Stimulated activated CD8-positive, alpha-beta memory T cell treated with anti-CD3 and anti-CD28 coated beads, Interleukin-12 subunit alpha, Interleukin-12 subunit beta, amount 100 ng/mL, for 4 hours (primary cell): ENCODE results near the gene ALG5.

Source experiments
- DNase-seq: peaks from one replicate; pipeline ENCODE4 v3.0.0-alpha.2; 2020; ENCODE audit warnings: low read depth

The ALG5 gene

DNA sequence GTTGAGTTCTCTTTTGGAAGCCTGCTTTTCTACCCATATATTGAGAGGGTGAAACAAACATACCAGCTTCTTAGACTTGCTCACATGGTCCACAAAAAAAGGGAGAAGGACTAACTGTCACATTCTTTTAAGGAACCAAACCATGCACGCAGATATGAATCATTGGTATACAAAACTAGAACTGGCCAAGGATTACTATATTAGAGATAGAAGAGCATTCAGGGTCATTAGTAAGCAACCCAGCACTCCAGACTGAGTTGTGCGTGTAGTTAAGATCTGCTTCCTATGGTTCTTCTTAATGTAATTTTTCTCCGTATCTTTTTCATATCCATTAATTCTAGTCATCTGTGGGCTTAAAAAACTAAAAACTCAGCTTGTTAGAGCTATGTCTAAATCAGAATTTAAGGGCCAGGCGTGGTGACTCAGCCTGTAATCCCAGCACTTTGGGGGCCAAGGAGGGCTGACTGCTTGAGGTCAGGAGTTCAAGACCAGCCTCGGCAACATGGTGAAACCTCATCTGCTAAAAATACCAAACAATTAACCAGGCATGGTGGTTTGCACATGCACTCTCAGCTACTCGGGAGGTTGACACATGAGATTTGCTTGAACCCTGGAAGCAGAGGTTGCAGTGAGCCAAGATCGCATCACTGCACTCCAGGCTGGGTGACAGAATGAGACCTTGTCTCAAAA lies 19.6 kb downstream of the ALG5 start:
- no peak for DNase-seq

DNA sequence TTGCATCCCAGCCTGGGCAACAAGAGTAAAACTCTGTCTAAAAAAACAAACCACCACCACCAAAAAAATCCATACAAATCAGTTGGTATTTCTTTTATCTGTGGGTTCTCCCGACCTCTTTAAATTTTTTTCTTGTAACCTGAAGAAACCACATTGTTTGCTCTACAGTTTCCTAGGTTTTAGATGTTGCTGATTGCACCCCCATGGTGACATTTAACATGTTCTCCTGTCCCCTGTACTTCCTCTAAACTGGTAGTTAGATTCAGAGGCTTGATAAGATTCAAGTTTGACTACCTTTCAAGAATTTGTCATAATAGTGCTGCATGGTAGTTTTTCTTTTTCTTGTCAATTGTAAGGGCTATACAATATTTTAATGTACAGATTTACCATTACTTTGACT lies 24.0 kb downstream of the ALG5 start:
- DNase-seq, result no peak

DNA sequence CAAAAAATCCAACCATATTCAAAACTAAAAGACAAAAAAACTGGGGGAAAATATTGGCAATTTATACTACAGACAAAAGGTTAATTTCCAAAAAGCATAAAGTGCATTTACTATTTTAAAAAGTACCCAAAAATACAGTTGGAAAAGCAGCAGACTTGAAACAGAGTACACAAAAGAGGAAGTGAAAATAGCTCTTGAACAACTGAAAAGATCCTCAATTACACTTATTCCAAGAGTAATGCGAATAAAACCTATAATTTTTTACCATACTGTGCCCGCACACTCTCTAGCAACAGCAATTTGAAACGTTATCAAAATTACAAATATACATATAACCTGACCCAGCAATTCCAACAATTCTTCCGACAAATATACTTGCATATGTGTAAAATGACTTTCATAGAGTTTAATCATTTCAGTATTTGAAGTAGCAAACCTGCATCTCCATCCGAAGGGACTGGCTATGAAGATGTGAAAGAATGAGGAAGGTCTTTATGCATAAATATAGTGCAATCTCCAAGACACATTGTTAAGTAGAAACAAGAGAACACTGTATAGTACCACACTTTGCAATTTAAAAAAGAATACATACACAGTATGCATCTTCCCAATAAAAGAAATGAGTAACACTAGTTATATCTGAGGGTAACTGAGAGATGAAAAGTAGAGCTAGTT lies 25.4 kb downstream of the ALG5 start:
- DNase-seq, result no peak

DNA sequence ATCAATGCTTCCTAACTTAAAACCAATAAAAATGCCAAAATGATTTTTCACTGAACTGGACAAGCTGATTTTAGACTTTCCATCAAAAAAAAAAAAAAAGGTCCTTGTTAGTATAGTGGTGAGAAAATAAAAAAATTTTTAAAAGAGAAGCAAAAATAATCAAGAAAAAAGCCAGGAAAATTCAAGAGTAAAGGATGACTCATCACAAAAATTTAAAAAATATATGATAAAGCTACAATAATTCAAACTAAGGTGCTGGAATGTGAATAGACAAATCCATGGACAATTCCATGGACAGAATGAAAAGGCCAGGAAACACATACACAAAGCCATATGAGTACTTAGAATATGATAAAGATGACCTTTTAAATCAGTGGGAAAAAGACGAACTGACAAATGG lies 26.1 kb downstream of the ALG5 start:
- no peak for DNase-seq

DNA sequence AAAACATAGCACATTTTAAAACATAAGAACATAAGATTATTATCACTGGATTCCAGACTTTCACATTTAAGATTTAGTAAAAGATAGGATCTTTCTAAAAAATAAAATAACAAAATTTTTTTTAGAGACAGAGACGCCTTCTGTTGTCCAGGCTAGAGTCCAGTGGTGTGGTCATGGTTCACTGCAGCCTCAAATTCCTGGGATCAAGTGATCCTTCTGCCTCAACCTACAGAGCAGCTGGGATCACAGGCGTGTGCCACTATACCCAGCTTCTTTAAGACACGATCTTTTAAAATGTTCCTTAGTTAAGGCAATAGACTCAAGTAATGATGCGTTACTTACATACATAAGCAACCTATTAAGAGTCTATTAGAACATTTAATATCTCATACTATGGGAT lies 32.7 kb downstream of the ALG5 start:
- DNase-seq, result no peak

DNA sequence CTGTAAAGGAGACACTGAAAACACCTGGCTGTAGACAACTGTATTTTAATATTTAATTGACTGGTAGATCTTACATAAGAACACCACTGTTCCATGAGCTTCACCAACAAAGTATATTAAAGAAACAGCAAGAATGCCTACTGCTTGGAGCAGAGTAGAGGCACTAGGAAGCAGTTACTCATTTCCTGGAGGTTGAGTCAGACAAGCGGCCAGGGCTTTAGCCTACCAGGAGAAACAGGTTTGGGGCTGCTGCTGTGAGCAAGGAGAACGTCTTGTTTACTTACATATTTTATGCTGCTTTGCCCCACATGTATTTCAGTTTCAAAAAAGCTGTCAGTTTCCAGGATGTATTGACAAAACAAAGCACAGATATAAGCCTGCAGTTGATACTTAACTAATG lies 33.4 kb downstream of the ALG5 start:
- DNase-seq, result no peak

DNA sequence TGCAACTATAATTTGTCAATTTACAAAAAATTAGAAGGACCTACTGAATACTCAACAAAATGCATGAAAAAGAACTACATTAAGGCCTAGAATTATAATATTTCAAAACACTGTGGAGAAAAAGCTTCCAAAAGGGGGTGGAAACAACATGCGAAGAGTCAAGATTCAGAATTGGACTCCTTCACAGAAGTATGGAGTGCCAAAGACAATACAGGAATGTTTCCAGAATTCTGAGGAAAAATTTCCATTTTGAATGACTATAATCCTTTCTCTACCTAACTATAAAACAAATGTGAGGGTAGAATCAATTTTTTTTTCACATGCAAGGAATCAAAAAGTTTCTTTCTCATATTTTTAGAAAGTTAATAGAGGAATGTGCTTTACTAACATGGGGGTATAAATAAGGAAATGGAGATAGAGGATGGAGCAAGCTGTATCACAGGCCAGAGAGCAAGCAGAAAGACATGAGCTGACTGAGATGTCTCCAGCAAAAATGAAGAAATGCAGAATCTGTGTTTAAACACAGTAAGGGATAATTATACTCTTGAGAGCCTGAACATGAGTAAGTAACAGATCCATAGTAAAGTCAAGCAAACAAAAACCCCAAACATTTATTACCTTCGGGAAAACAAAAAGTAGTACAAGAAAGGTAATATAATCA lies 39.6 kb downstream of the ALG5 start:
- no peak for DNase-seq

DNA sequence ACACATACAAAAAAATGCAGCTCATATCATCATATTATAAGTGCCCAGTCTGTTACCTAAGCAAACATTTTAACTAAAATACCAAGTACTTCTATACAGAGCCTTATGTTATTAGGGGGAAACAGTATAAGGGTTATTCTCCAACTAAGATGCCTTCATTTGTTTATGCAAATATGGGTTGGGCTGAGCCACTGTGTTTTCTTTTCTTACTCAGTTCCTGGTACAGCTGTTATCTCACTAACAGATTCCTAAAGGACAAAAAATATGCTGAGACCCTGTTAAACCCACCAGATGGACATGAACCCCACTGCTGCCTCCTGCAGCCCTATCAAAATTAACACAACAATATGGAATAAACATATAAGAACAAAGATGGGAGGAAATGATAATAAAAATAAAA lies 44.6 kb downstream of the ALG5 start:
- DNase-seq, result no peak

DNA sequence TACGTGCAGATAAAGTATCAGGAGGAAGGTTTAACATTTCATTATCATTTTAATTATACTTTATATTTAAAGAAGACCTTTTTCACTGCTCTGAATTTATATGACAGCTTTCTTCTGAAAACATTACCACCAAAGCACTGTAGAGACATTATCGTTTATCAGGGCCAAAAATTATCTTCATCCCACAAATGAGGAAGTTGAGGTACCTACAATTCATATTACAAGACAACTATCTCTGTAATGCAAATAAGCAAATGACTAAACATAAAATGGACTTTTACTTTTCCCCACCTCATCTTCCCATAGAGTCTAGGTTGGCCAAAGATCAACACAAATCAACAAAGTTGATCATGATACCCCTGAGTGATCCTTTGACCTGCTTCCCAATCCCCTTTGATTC lies 48.2 kb downstream of the ALG5 start:
- no peak for DNase-seq

DNA sequence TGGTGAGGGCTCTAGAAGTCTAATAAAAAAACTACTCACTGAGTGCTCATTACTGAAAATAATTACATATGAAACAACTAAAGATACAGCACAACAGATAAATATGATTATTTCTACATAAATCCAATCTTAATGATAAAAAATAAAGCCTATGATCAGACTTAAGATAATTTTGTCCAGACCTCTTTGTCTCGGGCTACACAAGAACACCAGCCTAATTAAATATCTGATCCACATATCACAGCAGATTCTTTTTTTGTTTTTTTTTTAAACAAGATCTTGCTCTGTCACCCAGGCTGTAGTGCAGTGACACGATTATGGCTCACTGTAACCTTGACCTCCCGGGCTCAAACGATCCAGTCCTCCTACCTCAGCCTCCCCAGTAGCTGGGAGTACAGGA lies 48.8 kb downstream of the ALG5 start:
- DNase-seq, result no peak

DNA sequence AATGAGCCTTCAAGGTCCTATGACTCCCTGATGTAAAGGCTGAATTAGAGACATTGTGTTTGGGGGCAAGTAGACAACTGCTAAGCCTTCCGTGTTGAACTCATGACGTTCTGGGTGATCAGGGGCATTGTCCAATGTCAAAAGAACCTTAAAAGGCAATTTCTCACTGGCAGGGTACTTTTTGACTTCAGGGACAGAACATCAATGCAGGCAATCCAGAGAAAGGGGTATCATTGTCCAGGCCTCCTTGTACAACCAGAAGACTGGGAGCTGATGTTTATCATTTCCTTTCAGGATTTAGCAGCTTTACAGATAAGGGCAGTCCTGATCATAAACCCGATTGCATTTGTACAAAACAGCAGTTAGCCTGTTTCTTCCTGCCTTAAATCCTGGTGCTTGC lies 54.1 kb downstream of the ALG5 start:
- DNase-seq, result no peak

DNA sequence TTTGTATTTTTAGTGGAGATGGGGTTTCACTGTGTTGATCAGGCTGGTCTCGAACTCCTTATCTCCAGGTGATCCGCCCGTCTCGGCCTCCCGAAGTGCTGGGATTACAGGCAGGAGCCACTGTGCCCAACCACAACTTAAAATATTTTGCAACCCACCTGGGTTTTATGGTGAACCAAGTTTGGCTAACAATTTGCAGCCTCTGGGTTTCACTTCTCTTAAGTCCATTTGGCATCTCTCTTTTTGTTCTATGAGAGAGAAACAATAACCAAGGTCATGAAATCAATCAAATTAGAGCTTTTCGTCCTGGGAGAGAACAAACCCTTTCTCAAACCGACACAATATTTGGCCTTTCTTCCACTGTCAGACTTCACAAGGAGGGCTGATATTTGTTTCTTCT lies 73.5 kb downstream of the ALG5 start:
- no peak for DNase-seq

DNA sequence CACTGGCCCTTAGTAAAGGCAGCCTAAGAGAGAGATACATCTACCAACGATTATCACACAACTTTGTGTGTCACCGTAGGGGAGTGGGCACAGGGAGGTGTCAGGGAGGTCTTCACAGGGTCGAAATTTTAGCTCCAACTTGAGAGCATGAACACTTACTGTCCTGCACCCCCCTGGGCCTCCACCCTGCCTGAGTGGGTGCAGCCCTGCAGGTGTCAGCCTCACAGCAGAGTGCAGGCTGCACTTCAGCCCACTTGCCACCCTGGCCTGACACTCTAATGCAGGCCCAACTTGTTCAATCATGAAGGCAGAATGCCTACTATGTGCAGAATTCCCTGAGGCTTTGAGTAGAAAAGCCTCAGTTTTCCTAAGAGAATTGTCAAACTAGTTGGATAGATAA lies 75.1 kb downstream of the ALG5 start:
- no peak for DNase-seq

DNA sequence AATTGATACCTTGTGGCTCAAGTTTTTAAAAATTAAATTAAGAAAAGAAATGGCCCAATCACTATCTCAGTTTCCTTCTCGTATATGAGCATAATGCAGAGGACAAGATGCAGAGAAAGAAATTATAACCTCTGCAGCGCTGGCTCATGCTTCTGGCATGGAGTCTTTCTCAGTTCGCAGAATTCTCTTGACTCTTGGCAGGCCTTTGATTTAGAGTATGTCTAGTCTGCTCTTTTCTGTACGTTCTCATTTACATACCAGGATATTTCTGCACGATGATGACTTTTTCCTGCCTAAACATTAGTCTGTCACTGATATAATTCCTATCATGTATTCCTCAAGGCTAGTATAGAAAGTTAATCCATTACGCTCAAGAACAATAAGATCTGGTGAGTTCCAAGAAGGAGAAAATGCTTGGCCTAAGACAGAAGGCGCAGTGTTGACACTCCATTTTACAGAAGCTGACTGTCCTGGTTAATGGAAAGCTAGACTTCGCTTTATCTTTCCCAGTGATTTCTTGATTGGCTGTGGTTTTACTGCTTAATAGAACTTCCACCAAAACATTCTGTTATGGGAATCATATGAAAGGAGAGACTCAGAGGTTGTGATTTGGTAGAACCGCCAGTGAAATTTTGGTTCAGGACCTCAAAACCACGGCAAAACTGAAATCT lies 77.4 kb downstream of the ALG5 start:
- DNase-seq, result no peak

DNA sequence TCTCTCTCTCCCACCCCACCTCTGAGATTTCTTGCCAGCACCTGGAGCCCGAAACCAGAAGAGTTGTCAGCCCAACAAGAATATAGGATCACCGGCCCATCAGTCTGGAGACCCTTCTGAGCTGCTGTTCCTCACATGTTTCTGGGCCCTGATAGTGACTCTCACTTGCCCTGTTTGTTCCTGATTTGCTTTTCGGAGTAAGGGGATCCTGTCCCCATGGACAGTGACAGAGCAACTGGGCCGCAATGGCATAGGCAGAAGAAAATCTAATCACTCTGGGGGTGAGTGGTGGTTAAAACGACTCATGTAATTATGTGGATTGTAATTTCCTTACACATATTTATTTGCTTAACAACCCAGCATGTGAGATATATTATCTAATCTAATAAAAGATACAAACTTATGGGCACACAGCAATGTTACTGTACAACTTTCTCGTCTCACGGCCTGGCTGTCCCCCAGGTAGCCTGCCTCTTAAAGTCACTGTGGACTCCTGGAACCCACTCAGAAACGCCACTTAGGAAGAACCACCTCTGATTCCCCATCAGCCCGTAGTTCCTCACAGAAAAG lies 78.4 kb downstream of the ALG5 start:
- DNase-seq, result no peak

DNA sequence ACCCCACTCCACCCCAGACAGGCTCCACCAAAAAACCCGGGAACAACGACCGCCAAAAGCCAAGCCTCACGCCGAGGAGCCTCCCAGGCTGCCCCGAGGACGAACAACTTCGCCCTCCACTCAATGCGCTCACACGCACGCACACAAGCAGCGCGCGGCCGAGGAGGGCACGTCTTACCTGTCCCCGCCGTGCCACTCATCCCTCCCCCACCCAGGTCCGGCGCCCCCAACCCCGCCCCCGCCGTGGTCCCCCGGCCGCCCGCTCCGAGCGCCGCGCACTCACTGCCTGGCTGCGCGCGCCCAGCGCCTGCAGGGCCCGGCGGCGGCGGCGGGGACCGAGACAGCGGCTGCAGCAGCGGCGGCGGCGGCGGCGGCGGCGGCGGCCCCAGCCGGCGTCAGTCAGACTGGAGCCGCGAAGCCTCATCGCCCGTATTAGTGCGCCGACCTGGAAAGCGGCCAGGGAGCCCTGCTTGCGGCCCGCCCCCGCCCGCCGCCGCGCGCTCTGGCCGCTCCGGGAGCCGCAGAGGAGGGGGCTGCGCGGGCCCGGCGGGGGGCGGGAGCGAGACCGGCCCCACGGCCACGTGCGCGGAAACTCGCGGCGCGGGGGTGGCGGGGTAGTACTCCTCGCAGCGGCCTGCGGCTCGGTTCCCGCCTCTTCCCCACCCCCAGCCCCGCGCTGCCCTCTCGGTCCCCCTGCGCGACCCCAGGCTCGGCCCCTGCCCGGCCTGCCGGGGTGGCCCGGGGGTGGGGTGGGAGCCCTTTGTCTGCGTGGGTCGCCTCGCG lies 79.1 kb downstream of the ALG5 start, which contains the start of gene SMAD9:
Gene SMAD9 (minus strand): TSS at position 406 of the 783 bp plus-strand sequence. CDS start 40,549 bp downstream, outside the sequence.
- DNase-seq, result no peak

DNA sequence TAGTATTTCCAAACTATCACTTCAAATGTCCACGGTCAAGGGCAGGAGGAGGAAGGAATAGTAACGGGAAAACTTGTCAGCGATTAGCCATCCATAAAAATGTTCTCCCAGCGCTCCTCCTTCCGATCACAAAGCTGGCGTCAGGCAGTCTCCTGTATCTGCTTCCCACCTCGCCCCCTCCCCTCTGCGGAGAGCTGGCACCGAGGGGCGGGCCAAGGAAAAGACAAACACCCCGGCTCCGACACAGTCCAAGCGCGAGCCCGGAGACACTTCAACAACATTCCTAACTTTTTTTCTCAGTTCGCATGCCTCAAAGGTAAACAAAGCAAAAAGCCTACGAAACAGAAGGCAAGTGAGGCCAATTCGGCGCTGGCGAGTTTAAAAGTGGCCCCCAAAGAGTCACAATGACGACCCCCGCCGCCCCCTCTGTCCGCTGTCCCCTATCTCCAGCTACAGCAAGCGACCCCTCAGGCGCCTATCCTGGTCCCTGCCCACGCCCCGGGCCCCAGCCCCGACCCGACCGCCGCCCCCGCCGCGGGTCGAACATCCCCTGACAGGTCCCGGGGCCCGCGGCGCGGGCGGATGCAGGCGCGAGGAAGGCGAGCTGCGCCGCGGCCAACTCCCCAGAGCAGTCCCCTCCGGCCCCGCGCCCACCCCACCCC lies 79.8 kb downstream of the ALG5 start:
- no peak for DNase-seq

DNA sequence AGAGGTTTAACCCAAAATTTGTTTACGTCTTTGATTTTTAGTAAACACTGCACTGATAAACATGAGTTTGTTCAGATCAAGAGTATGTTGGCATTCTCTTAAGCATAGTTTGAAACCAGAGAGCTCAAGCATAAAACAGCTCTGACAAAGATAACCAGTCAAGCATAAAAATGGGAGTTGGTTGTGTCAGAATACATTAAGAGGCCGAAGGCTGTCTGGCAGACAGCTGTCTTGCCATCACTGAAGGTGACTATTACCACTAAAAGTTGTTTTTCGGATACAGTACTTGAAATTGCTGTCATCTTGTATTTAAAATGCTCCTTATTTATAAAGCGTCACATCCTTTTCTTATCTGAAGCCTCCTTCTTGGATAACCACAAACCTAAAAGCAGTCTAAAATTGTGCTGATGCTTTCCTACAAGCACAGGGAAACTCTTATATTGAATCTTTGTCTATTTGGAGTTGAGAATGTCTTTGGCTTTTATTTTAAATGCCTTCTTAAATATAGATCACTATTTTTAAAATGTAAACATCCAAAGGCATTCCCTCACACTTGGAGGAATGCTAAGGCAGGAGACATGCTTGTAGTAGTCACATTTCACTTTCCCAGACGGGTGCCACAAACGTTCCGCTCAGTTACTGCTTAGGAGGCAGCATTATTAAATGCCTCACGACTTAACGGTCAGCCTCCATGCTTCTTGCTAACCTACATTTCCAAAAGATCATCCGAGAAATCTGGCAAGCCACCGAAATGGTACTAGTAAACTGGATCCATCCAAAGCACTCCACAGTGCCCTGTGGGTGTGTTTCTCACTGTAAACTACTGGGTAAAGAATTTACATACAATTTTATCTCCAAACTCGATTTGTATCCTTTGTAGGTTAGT lies 80.7 kb downstream of the ALG5 start:
- no peak for DNase-seq

DNA sequence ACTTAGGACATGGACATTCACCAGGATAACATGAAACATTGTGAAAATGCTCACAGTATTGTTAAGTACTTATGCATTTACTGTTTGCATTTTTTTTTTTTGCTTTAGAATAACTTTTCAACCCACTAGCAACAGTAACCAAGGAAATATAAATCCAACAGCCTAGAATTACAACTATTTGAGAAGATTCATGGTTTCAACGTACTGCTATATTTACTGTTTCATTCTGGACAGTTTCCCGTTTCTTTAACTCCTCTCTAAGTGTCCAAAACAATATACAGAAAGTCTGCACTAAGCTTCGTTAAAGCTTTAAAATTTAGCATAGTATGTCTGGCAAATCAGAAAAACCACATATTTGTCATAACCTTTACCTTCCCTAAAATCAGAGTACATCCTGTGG lies 81.8 kb downstream of the ALG5 start:
- no peak for DNase-seq
